Ishikawa (cell line): Measurements from ENCODE around the gene CCK.

ENCODE experiments used
- CEBPB ChIP-seq: IDR thresholded peaks from 2 replicates; pipeline ENCODE4 v1.6.1; 2012
- CREB1 ChIP-seq: IDR thresholded peaks from 2 replicates; pipeline ENCODE4 v1.6.1; 2012; ENCODE audit warnings: low read depth
- EGR1 ChIP-seq: IDR thresholded peaks from 2 replicates; pipeline ENCODE4 v1.6.1; 2012
- EP300 ChIP-seq: IDR thresholded peaks from 2 replicates; pipeline ENCODE4 v1.6.1; 2012; ENCODE audit warnings: borderline replicate concordance
- FOXM1 ChIP-seq: IDR thresholded peaks from 2 replicates; pipeline ENCODE4 v1.6.1; 2012; ENCODE audit warnings: low read depth, borderline replicate concordance
- NFIC ChIP-seq: IDR thresholded peaks from 2 replicates; pipeline ENCODE4 v1.6.1; 2012
- RAD21 ChIP-seq: IDR thresholded peaks from 2 replicates; pipeline ENCODE4 v1.6.1; 2012; ENCODE audit warnings: low read depth
- REST ChIP-seq: IDR thresholded peaks from 2 replicates; pipeline ENCODE4 v1.6.1; 2012; ENCODE audit warnings: low read depth, mild to moderate bottlenecking
- TAF1 ChIP-seq: IDR thresholded peaks from 2 replicates; pipeline ENCODE4 v1.6.1; 2012; ENCODE audit warnings: low read depth, mild to moderate bottlenecking
- TCF12 ChIP-seq: IDR thresholded peaks from 2 replicates; pipeline ENCODE4 v1.6.1; 2012; ENCODE audit warnings: low read depth
- TEAD4 ChIP-seq: IDR thresholded peaks from 2 replicates; pipeline ENCODE4 v1.6.1; 2012
- YY1 ChIP-seq: IDR thresholded peaks from 2 replicates; pipeline ENCODE4 v1.6.1; 2012; ENCODE audit warnings: low read depth
- ZBTB7A ChIP-seq: IDR thresholded peaks from 2 replicates; pipeline ENCODE4 v1.6.1; 2012; ENCODE audit warnings: low read depth
- TF ChIP-seq, protein P1 (sequence below): IDR thresholded peaks from 2 replicates; pipeline ENCODE4 v1.6.1; 2012
- TF ChIP-seq, protein P2 (sequence below): IDR thresholded peaks from 2 replicates; pipeline ENCODE4 v1.6.1; 2012

The CCK gene

GRCh38 chr3:42275217-42275616 is 9.2 kb upstream of the CCK start:
- no peak for TF ChIP-seq CREB1

- TF ChIP-seq REST (no peak), TCF12 (no peak), CEBPB (no peak), YY1 (no peak), TAF1 (no peak), EGR1 (no peak), CREB1 (no peak), ZBTB7A (no peak), FOXM1 (no peak), TEAD4 (no peak), EP300 (no peak), NFIC (no peak), RAD21 (no peak)
- TF ChIP-seq, protein P1, sequence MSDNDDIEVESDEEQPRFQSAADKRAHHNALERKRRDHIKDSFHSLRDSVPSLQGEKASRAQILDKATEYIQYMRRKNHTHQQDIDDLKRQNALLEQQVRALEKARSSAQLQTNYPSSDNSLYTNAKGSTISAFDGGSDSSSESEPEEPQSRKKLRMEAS, result no peak
- TF ChIP-seq, protein P2, sequence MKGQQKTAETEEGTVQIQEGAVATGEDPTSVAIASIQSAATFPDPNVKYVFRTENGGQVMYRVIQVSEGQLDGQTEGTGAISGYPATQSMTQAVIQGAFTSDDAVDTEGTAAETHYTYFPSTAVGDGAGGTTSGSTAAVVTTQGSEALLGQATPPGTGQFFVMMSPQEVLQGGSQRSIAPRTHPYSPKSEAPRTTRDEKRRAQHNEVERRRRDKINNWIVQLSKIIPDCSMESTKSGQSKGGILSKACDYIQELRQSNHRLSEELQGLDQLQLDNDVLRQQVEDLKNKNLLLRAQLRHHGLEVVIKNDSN, result no peak
Observed at GRCh38 chr3:42274266-42274665, 8.3 kb upstream of the CCK start.

DNA sequence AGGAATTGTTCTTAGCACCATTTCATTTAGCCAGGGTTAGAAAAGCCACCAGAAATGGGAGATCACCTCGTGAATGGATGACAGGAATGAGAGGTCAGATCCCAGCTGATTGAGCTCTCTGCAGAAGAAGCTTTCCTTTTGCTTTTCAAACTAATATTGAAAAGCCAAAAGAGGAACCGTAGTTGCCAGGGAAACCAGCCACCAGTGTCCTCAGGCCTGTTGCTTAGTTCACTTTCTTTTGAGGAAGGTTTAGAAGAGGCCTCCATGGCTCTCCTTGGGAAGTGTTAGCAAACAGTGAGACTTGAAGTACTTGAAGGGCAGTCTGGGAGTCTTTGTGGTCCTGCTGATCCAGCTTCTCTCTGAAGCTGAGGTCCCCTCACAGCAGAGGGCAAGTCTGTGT is 7.4 kb upstream of the CCK start:
- TF ChIP-seq REST (no peak), EGR1 (no peak), FOXM1 (no peak), TCF12 (no peak), TAF1 (no peak), CEBPB (no peak), CREB1 (no peak), TEAD4 (no peak), RAD21 (no peak), YY1 (no peak), ZBTB7A (no peak), EP300 (no peak), NFIC (no peak)
- TF ChIP-seq, protein P2, result no peak
- TF ChIP-seq, protein P1, result no peak

DNA sequence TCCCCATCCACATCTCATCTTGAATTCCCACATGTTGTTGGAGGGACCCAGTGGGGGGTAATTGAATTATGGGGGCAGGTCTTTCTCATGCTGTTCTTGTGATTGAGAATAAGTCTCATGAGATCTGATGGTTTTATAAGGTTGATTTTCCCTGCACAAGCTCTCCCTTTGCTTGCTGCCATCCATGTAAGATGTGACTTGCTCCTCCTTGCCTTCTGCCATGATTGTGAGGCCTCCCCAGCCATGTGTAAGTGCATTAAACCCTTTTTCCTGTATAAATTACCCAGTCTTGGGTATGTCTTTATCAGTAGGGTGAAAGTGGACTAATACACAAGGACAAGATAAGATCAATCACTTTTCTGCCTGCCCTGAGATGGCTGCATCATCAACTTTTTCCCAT is 5.8 kb upstream of the CCK start:
- no peak for TF ChIP-seq YY1
- no peak for TF ChIP-seq NFIC
- TF ChIP-seq CEBPB, result no peak
- TF ChIP-seq FOXM1, result no peak
- no peak for TF ChIP-seq TAF1
- no peak for TF ChIP-seq TCF12
- no peak for TF ChIP-seq EGR1
- TF ChIP-seq EP300, result no peak
- TF ChIP-seq TEAD4, result no peak
- TF ChIP-seq, protein P2, result no peak
- TF ChIP-seq, protein P1, result no peak
- no peak for TF ChIP-seq CREB1
- no peak for TF ChIP-seq RAD21
- TF ChIP-seq ZBTB7A, result no peak
- TF ChIP-seq REST, result no peak
